ENCODE results near the gene GPAT3. TPM values are rescaled to one million over a fixed set of nuclear protein-coding genes. Genes with fewer than 3 reads are reported as not detected.
"Not testable (repeated sequence)": the region's sequence is repeated elsewhere in the genome, so short reads cannot be mapped to it uniquely, and the experiment has no call there.

Gene GPAT3
- total RNA-seq = 0.17 and 0.36 TPM in 2 replicates
- long read RNA-seq, partial matches to known transcripts = 0 of 1 reads
- long read RNA-seq, other reads (novel, unspliced or antisense) = 0 of 1 reads

DNA sequence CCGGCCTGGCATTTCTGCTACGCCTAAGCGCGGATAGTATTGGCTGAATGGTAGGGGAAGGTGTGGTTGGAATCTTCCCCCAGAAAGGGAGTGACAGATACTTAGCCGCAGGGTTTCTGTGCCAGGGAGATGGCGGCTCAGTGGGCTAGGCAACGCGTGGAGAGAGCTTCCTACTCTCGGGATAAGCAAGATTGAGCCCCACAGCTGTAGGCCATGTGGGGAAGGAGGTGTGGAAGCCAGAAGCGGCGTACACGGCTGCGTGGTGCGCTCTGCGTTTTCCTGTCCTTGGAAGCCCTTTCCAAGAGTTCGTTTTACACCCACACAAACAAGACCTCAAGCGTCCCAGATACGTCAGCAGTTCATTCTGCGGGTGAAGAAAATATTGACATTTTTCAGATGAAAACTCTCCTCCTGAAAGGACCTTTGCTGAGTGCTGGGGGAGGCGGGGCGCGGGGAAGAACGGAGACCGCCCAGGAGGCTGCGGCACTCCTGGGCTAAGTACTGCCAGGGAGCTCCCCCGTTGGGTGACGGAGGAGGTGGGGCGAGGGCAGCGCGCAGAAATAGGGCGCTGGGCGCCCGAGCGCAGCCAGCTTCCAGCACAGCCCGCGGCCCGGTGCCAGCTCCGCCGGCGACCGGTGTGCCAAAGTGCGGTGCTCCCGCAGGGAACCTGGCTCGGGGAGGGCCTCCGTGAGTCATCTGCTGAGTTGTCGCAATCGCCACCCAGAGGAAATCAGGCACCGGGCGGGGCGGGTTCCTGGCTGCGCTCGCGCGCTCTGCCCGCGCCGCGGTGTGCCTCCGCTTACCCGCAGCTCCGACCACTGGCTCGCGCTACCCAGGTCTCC lies at the start of gene GPAT3:
Gene GPAT3, plus strand, starts transcription at position 589 of the 842 bp plus-strand sequence. CDS start 515 bp downstream, outside the sequence.
- no peaks in the 10 kb centered on the region for H3K9me3 Mint-ChIP-seq (ENCODE audit: low read depth)
- no peaks in the 10 kb centered on the region for H3K36me3 Mint-ChIP-seq (ENCODE audit: insufficient read depth)
- no peak within 1 kb of the TSS for H3K27ac Mint-ChIP-seq
- peaks cover 6% of the 10 kb centered on the region for H3K4me1 Mint-ChIP-seq (ENCODE audit: low read depth)
- TF ChIP-seq, protein P1, sequence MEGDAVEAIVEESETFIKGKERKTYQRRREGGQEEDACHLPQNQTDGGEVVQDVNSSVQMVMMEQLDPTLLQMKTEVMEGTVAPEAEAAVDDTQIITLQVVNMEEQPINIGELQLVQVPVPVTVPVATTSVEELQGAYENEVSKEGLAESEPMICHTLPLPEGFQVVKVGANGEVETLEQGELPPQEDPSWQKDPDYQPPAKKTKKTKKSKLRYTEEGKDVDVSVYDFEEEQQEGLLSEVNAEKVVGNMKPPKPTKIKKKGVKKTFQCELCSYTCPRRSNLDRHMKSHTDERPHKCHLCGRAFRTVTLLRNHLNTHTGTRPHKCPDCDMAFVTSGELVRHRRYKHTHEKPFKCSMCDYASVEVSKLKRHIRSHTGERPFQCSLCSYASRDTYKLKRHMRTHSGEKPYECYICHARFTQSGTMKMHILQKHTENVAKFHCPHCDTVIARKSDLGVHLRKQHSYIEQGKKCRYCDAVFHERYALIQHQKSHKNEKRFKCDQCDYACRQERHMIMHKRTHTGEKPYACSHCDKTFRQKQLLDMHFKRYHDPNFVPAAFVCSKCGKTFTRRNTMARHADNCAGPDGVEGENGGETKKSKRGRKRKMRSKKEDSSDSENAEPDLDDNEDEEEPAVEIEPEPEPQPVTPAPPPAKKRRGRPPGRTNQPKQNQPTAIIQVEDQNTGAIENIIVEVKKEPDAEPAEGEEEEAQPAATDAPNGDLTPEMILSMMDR (IDR thresholded peaks at IDR 0.05; ENCODE audit: unreplicated experiment) = no peak
- H3K4me3 Mint-ChIP-seq (ENCODE audit: low read depth) = peak within 1 kb of the TSS; percentile 75
- DNase-seq (ENCODE audit: low spot score, unreplicated experiment) = peak; percentile 31
- peaks cover 77% of the 10 kb centered on the region for H3K27me3 Mint-ChIP-seq

DNA sequence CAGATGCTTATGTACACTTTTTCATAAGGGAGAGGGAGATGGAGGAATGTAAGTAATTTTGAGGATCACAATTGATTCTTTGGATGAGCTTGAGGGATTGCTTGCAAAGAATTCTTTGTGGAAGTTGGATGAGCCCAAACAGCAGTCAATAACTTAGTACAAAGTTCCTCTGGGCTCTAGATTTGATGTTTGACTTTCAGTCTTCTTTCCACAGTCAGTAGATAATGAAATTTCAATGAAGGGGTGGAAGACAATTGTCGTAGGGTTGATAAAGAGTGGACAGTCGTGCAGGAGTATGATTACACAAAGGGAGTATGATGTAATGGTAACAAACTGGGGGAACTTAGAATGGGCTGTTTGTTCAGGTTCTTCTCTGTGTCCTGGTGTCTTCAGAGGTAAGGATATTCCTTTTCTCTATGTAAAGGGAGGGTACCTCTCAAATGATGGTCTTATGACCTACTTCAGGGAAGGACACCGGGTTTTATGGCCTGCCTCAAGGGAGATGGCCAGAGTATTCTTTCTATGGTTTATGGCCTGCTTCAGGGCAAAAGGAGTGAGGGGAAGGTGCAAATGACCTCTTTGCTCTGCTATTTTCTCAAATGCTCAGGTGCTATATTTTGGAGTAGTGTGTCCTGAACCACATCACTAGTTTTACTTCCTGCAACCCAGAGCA lies 49.3 kb upstream of the GPAT3 start:
- H3K4me3 Mint-ChIP-seq (ENCODE audit: low read depth) = no peak overlapping the region
- TF ChIP-seq, protein P1 (IDR thresholded peaks at IDR 0.05; ENCODE audit: unreplicated experiment) = no peak
- H3K27ac Mint-ChIP-seq = no peak overlapping the region
- H3K36me3 Mint-ChIP-seq (ENCODE audit: insufficient read depth) = no peaks in the 10 kb centered on the region
- no peaks in the 10 kb centered on the region for H3K9me3 Mint-ChIP-seq (ENCODE audit: low read depth)
- H3K27me3 Mint-ChIP-seq = no peaks in the 10 kb centered on the region
- no peak for DNase-seq (ENCODE audit: low spot score, unreplicated experiment)
- H3K4me1 Mint-ChIP-seq (ENCODE audit: low read depth) = peaks cover 8% of the 10 kb centered on the region

DNA sequence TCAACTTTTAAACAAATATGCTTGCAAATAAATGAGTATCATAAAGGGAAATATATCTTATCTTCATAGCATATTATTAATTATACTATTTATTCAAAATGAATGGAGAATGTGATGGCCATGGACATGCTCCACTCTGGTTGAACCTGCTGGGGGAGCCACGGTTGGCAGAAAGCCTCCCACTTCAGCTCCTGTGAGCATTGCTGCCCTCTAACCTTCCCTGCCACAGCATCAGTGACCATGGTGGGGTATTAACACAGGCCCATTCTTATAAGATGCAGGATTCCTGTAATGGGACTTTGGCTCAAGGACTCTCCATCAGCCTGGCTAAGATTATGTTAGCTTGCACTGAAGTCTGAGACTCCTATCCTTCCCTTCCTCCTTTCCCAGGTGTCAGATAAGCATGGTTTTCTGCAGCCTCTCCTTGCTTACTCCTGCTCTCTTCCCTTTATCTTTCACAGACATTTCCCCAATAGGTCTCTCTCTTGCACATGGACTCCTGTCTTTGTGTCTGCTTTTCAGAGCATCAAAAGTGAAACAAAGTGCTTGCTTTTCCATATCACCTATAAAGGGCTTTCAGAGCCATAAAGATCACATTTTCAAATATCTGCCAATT lies 46.1 kb upstream of the GPAT3 start:
- DNase-seq (ENCODE audit: low spot score, unreplicated experiment) = no peak
- Mint-ChIP-seq H3K27me3 (no peaks in the 10 kb centered on the region), H3K4me3 (ENCODE audit: low read depth) (no peak overlapping the region), H3K27ac (no peak overlapping the region), H3K9me3 (ENCODE audit: low read depth) (no peaks in the 10 kb centered on the region), H3K36me3 (ENCODE audit: insufficient read depth) (no peaks in the 10 kb centered on the region), H3K4me1 (ENCODE audit: low read depth) (peaks cover 4% of the 10 kb centered on the region)
- TF ChIP-seq, protein P1 (IDR thresholded peaks at IDR 0.05; ENCODE audit: unreplicated experiment) = no peak

DNA sequence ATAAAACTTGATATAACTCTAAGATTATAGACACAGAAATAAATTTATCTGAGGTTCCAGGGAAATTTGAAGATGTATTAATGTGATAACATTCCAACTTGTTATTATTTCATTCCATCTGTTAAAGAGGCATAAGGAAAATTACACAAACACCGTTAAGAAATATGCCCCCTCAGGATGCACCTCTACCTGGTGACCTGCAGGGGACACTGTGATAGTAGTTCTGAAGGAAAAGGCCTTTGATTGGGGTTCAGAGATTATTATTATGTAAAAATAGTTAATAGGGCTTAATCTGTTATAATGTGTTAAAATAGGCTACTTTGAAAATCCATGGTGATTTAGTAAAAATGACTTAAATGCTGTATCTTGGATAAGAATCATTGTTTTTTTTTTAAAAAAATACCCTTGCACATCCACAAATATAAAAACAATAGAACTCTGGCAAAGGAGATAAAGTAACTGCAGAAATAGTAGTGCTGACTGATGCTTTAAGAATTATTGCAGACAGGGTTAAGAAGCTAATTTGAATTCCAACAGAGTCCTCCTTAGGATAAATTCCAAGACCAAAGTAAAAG lies 44.9 kb upstream of the GPAT3 start:
- H3K27ac Mint-ChIP-seq = no peak overlapping the region
- peaks cover 3% of the 10 kb centered on the region for H3K4me1 Mint-ChIP-seq (ENCODE audit: low read depth)
- DNase-seq (ENCODE audit: low spot score, unreplicated experiment) = no peak
- no peak overlapping the region for H3K4me3 Mint-ChIP-seq (ENCODE audit: low read depth)
- H3K36me3 Mint-ChIP-seq (ENCODE audit: insufficient read depth) = no peaks in the 10 kb centered on the region
- no peaks in the 10 kb centered on the region for H3K27me3 Mint-ChIP-seq
- TF ChIP-seq, protein P1 (IDR thresholded peaks at IDR 0.05; ENCODE audit: unreplicated experiment) = peak; percentile 86
- no peaks in the 10 kb centered on the region for H3K9me3 Mint-ChIP-seq (ENCODE audit: low read depth)

DNA sequence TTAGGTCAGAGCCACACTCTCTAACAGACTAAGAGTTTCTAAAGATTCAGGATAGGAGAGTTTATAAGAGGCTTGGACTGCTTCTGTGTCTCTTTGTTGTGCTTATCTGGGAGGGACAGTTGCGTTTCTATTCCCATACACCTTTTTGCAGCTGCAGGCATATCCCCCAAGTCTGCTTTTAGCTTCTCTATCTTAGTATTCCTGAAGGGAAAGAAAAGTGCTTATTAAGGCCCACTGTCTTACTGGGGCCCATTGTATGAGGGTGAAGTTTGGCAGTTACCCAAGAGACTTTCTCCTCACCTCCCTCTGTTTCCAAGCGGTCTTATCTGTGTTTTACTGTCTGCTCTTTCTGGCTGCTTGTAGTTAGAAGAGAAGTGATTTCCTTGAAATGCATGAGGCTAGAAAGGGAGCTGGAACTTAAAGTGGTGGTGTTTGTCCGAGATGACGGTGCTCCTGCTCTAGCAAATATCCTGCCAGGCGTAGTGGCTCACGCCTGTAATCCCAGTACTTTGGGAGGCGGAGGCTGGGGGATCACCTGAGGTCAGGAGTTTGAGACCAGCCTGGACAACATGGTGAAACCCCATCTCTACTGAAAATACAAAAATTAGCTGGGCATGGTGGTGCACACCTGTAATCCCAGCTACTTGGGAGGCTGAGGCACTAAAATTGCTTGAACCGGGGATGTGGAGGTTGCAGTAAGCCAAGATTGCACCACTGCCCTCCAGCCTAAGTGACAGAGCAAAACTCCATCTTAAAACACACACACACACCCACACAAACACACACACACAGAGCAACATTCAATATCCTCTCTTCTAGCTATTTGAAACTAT lies 39.6 kb upstream of the GPAT3 start:
- H3K27me3 Mint-ChIP-seq; DNase-seq (ENCODE audit: low spot score, unreplicated experiment); H3K4me3 Mint-ChIP-seq (ENCODE audit: low read depth); H3K36me3 Mint-ChIP-seq (ENCODE audit: insufficient read depth); H3K9me3 Mint-ChIP-seq (ENCODE audit: low read depth); H3K4me1 Mint-ChIP-seq (ENCODE audit: low read depth): not testable (repeated sequence)
- H3K27ac Mint-ChIP-seq = peak overlapping the region; percentile 15
